HL-60 (cell line): ENCODE results near the gene ARHGAP10.

ENCODE experiments used
- DNase-seq, 2 experiments: peaks; one replicate each; pipeline ENCODE4 v3.0.0-alpha.2; 2010 to 2020; ENCODE audit warnings: low read depth in 1 of 2, low spot score in 1 of 2
- H3K27ac ChIP-seq: fragments of 250-450 bp; sonication (Bioruptor Pico); replicated peaks from 2 replicates; pipeline ENCODE4 v1.5.1; 2020; ENCODE audit warnings: mild to moderate bottlenecking, moderate library complexity
- H3K27me3 ChIP-seq: fragments of 250-450 bp; sonication (Bioruptor Pico); 2 replicates; pipeline ENCODE4 v1.5.1; 2021; ENCODE audit warnings: mild to moderate bottlenecking, moderate library complexity; ENCODE audit not compliant: insufficient read depth, poor library complexity, severe bottlenecking
- H3K4me3 ChIP-seq: replicated peaks from 2 replicates; pipeline ENCODE4 v1.5.1; 2011; ENCODE audit warnings: mild to moderate bottlenecking, control low read depth, low read length; ENCODE audit not compliant: insufficient read depth
- CTCF ChIP-seq: IDR thresholded peaks from one replicate; pipeline ENCODE4 v1.5.1; 2011; ENCODE audit warnings: low read length, control low read depth, inconsistent platforms; ENCODE audit not compliant: insufficient read depth
- GABPA ChIP-seq: IDR thresholded peaks from 2 replicates; pipeline ENCODE4 v1.6.1; 2012; ENCODE audit warnings: low read depth
- POLR2AphosphoS5 ChIP-seq: IDR thresholded peaks from 2 replicates; pipeline ENCODE4 v1.6.1; 2012; ENCODE audit warnings: low read depth
- REST ChIP-seq: IDR thresholded peaks from 2 replicates; pipeline ENCODE4 v1.6.1; 2012; ENCODE audit warnings: low read depth; ENCODE audit not compliant: insufficient replicate concordance
- SPI1 ChIP-seq: IDR thresholded peaks from 2 replicates; pipeline ENCODE4 v1.6.1; 2012; ENCODE audit warnings: low read depth, mild to moderate bottlenecking, borderline replicate concordance

ARHGAP10 gene

GRCh38 chr4:147963839-147964238, 232.0 kb downstream of the ARHGAP10 start:
- H3K27me3 ChIP-seq, result no peaks in the 10 kb centered on the region
- TF ChIP-seq POLR2AphosphoS5 (no peak), SPI1 (no peak), GABPA (no peak), REST (no peak), CTCF (no peak)
- no peak overlapping the region for H3K4me3 ChIP-seq
- no peak overlapping the region for H3K27ac ChIP-seq
- no peak for DNase-seq

- no peak overlapping the region for H3K4me3 ChIP-seq
- no peak overlapping the region for H3K27ac ChIP-seq
- no peak for TF ChIP-seq GABPA
- TF ChIP-seq POLR2AphosphoS5, result no peak
- TF ChIP-seq REST, result no peak
- TF ChIP-seq CTCF, result no peak
- no peak for TF ChIP-seq SPI1
- DNase-seq, result no peak
- H3K27me3 ChIP-seq, result no peaks in the 10 kb centered on the region
These were observed 232.5 kb downstream of the ARHGAP10 start for GRCh38 chr4:147964266-147964880.

- DNase-seq, result no peak
- TF ChIP-seq REST, result no peak
- no peak for TF ChIP-seq CTCF
- TF ChIP-seq SPI1, result no peak
- no peak overlapping the region for H3K4me3 ChIP-seq
- H3K27ac ChIP-seq, result no peak overlapping the region
- no peaks in the 10 kb centered on the region for H3K27me3 ChIP-seq
These were observed 233.2 kb downstream of the ARHGAP10 start for GRCh38 chr4:147965056-147965455.
